Sigmoid colon (tissue), 7 donors: ENCODE results near the gene PIP4K2A. TPM values are rescaled to one million over a fixed set of nuclear protein-coding genes. Genes with fewer than 3 reads are reported as not detected.

ENCODE experiments used
- DNase-seq: peaks from one replicate; pipeline ENCODE4 v3.0.0-alpha.2; 2019
- H3K27ac ChIP-seq, 4 donors: fragments of 200-600 bp; sonication (generic); one replicate each; pipeline ENCODE4 v1.5.1; 2016 to 2019; ENCODE audit warnings: mild to moderate bottlenecking in 1 of 4
- H3K27me3 ChIP-seq, 3 donors: fragments of 200-600 bp; sonication (generic); one replicate each; pipeline ENCODE4 v1.5.1; 2019; ENCODE audit warnings: mild to moderate bottlenecking in 1 of 3
- H3K36me3 ChIP-seq, 4 donors: fragments of 200-600 bp; sonication (generic); one replicate each; pipeline ENCODE4 v1.5.1; 2016 to 2019
- H3K4me1 ChIP-seq, 4 donors: fragments of 200-600 bp; sonication (generic); one replicate each; pipeline ENCODE4 v1.5.1; 2017 to 2019
- H3K4me3 ChIP-seq, 4 donors: fragments of 200-600 bp; sonication (generic); one replicate each; pipeline ENCODE4 v1.5.1; 2017 to 2019; ENCODE audit warnings: mild to moderate bottlenecking in 2 of 4, moderate library complexity in 1 of 4
- H3K9me3 ChIP-seq, 4 donors: fragments of 200-600 bp in 3 of 4; sonication (generic) in 3 of 4; one replicate each; pipeline versions ENCODE4 v1.5.1 to v1.6.1; 2013 to 2019
- CTCF ChIP-seq, 4 experiments: fragments of 450-650 bp in 3 of 4; fragments of 200-600 bp in 1 of 4; IDR thresholded peaks; one replicate each; pipeline ENCODE4 v1.5.1; 2016 to 2019; ENCODE audit warnings: antibody characterized with exemption in 4 of 4, mild to moderate bottlenecking in 3 of 4, moderate library complexity in 2 of 4
- EP300 ChIP-seq, 4 donors: sonication (generic); formaldehyde crosslinking; IDR thresholded peaks; one replicate each; pipeline ENCODE4 v1.6.1; 2017; ENCODE audit warnings: antibody characterized with exemption in 4 of 4
- POLR2A ChIP-seq, 2 donors: fragments of 450-650 bp; IDR thresholded peaks; one replicate each; pipeline ENCODE4 v1.6.1; 2016; ENCODE audit warnings: antibody characterized with exemption in 2 of 2, mild to moderate bottlenecking in 2 of 2, moderate library complexity in 2 of 2
- POLR2AphosphoS5 ChIP-seq, 4 donors: sonication (generic); formaldehyde crosslinking; IDR thresholded peaks; one replicate each; pipeline ENCODE4 v1.6.1; 2017; ENCODE audit warnings: antibody characterized with exemption in 4 of 4
- WGBS, 2 donors: extraction: QIAGEN DNeasy Blood & Tissue Kit; methylation state at CpG; one replicate each; pipeline ENCODE4 v1.1.7; 2013; 5-methylcytosine and 5-hydroxymethylcytosine counted together
- intact Hi-C: fragments of 100-400 bp; cut with DNase I; formaldehyde crosslinking; loops from one replicate; pipeline ENCODE4 v1.15.1; 2023
- polyA plus RNA-seq, 3 donors: library from polyadenylated mRNA; stranded (reverse); fragments of 200-250 nt; gene quantifications; one replicate each; pipeline ENCODE4 v1.2.3, GENCODE V29; 2013
- total RNA-seq, 4 donors: library from RNA; depleted of rRNA; stranded (reverse); fragments of >200 nt; gene quantifications; one replicate each; pipeline ENCODE4 v1.1.0, GENCODE V29; 2016
- donor health status: healthy with polysubstance abuse.
- donor health status: Bipolar disorder and iron deficiency.
- donor health status: healthy.

PIP4K2A gene
- total and polyA plus RNA-seq, 7 donors = 7.2 to 23.2 (median 17.8) TPM

- intact Hi-C loops = loop anchor here (2.0 to 10.0 kb wide), 6 partner anchors 118 to 552 kb away; partner anchors contain the start of genes DNAJC1, PIP4K2A and SPAG6
- Histone ChIP-seq H3K4me1 (peaks cover 0 to 14% (median 6%) of the 10 kb centered on the region in 4 donors), H3K9me3 (no peaks in the 10 kb centered on the region), H3K27me3 (no peaks in the 10 kb centered on the region), H3K4me3 (peak overlapping the region in 3 of 4 donors; percentile 26 to 42 (median 41)), H3K27ac (peak overlapping the region; percentile 68 to 76 (median 73)), H3K36me3 (peaks cover 0 to 4% (median 0%) of the 10 kb centered on the region in 4 donors)
- DNase-seq = peak; percentile 88
- 75 to 88% methylated on average over 29 of the region's 29 CpGs for WGBS, 2 donors
- no peak for TF ChIP-seq POLR2A (IDR thresholded peaks at IDR 0.05)
- peak; percentile 34 to 70 (median 62) for TF ChIP-seq POLR2AphosphoS5 (IDR thresholded peaks at IDR 0.05)
Measured at GRCh38 chr10:22554461-22555182, 159.8 kb downstream of the PIP4K2A start.

GRCh38 chr10:22553452-22553995 is 160.9 kb downstream of the PIP4K2A start:
- intact Hi-C loops = loop anchor here (5.0 to 10.0 kb wide), 5 partner anchors 159 to 551 kb away; partner anchors contain the start of genes DNAJC1, PIP4K2A and SPAG6
- Histone ChIP-seq H3K4me3 (no peak overlapping the region), H3K36me3 (peaks cover 0 to 6% (median 0%) of the 10 kb centered on the region in 4 donors), H3K4me1 (peaks cover 0 to 14% (median 6%) of the 10 kb centered on the region in 4 donors), H3K27me3 (no peaks in the 10 kb centered on the region), H3K27ac (peak overlapping the region in 1 of 4 donors; percentile 76), H3K9me3 (no peaks in the 10 kb centered on the region)
- 94 to 95% methylated on average over 7 of the region's 7 CpGs for WGBS, 2 donors
- TF ChIP-seq POLR2A (IDR thresholded peaks at IDR 0.05) (no peak), POLR2AphosphoS5 (IDR thresholded peaks at IDR 0.05) (no peak), EP300 (IDR thresholded peaks at IDR 0.05) (no peak), CTCF (IDR thresholded peaks at IDR 0.05) (no peak)
- DNase-seq = no peak

GRCh38 chr10:22552888-22553378 is 161.4 kb downstream of the PIP4K2A start:
- TF ChIP-seq CTCF (IDR thresholded peaks at IDR 0.05) = no peak
- no peak for TF ChIP-seq POLR2A (IDR thresholded peaks at IDR 0.05)
- TF ChIP-seq POLR2AphosphoS5 (IDR thresholded peaks at IDR 0.05) = no peak
- Histone ChIP-seq H3K4me1 (peaks cover 0 to 14% (median 6%) of the 10 kb centered on the region in 4 donors), H3K27ac (no peak overlapping the region), H3K27me3 (no peaks in the 10 kb centered on the region), H3K4me3 (no peak overlapping the region), H3K9me3 (no peaks in the 10 kb centered on the region), H3K36me3 (peaks cover 0 to 6% (median 0%) of the 10 kb centered on the region in 4 donors)
- no peak for DNase-seq
- intact Hi-C loops = loop anchor here (5.0 to 10.0 kb wide), 5 partner anchors 159 to 551 kb away; partner anchors contain the start of genes DNAJC1, PIP4K2A and SPAG6
- 74 to 87% methylated on average over 5 of the region's 5 CpGs for WGBS, 2 donors

- Histone ChIP-seq H3K4me1 (peaks cover 0 to 14% (median 6%) of the 10 kb centered on the region in 4 donors), H3K36me3 (peaks cover 0 to 9% (median 3%) of the 10 kb centered on the region in 4 donors), H3K27ac (no peak overlapping the region), H3K9me3 (no peaks in the 10 kb centered on the region), H3K4me3 (no peak overlapping the region), H3K27me3 (no peaks in the 10 kb centered on the region)
- WGBS, 2 donors = 87 to 90% methylated on average over 7 of the region's 7 CpGs
- TF ChIP-seq EP300 (IDR thresholded peaks at IDR 0.05) = no peak
- TF ChIP-seq POLR2A (IDR thresholded peaks at IDR 0.05) = no peak
- intact Hi-C loops = loop anchor here (5.0 to 10.0 kb wide), 5 partner anchors 160 to 550 kb away; partner anchors contain the start of genes DNAJC1, PIP4K2A and SPAG6
- no peak for DNase-seq
Measured at GRCh38 chr10:22551681-22552365, 162.6 kb downstream of the PIP4K2A start.

- no peaks in the 10 kb centered on the region for H3K9me3 ChIP-seq
- H3K4me1 ChIP-seq = peaks cover 0 to 14% (median 6%) of the 10 kb centered on the region in 4 donors
- no peaks in the 10 kb centered on the region for H3K27me3 ChIP-seq
- no peak overlapping the region for H3K27ac ChIP-seq
- intact Hi-C loops = loop anchor here (5.0 to 10.0 kb wide), 5 partner anchors 162 to 548 kb away; partner anchors contain the start of genes DNAJC1, PIP4K2A and SPAG6
- TF ChIP-seq EP300 (IDR thresholded peaks at IDR 0.05) = no peak
- peak in 3 of 4 experiments; percentile 10 to 45 (median 28) for TF ChIP-seq CTCF (IDR thresholded peaks at IDR 0.05)
- TF ChIP-seq POLR2A (IDR thresholded peaks at IDR 0.05) = no peak
- peaks cover 0 to 15% (median 3%) of the 10 kb centered on the region in 4 donors for H3K36me3 ChIP-seq
- no peak overlapping the region for H3K4me3 ChIP-seq
- no peak for DNase-seq
- whole genome bisulfite sequencing, 2 donors = 65% methylated on average over 6 of the region's 6 CpGs
Measured at GRCh38 chr10:22550732-22551131, 163.6 kb downstream of the PIP4K2A start.
